Smooth muscle cell (in vitro differentiated cells): Measurements from ENCODE around the gene STUB1. TPM values are rescaled to one million over a fixed set of nuclear protein-coding genes. Genes with fewer than 3 reads are reported as not detected.

Experiments
- DNase-seq: peaks from one replicate; lab custom pipeline; 2025; ENCODE audit not compliant: unreplicated experiment; lab: John Stamatoyannopoulos, UW
- H2AFZ ChIP-seq: fragments of 200-600 bp; sonication (generic); 2 replicates; pipeline ENCODE4 v1.6.0; 2016; ENCODE audit warnings: antibody characterized with exemption, low read depth, mild to moderate bottlenecking
- H3F3A ChIP-seq: fragments of 200-600 bp; sonication (generic); 2 replicates; pipeline ENCODE4 v1.6.0; 2017; ENCODE audit warnings: antibody characterized with exemption, low read depth
- H3K27ac ChIP-seq: fragments of 200-600 bp; sonication (generic); 2 replicates; pipeline ENCODE4 v1.5.1; 2016; ENCODE audit warnings: low read depth, mild to moderate bottlenecking
- H3K27me3 ChIP-seq: fragments of 200-600 bp; sonication (generic); 2 replicates; pipeline ENCODE4 v1.6.1; 2016; ENCODE audit warnings: low read depth, mild to moderate bottlenecking
- H3K36me3 ChIP-seq: fragments of 200-600 bp; sonication (generic); 2 replicates; pipeline ENCODE4 v1.5.1; 2016; ENCODE audit warnings: low read depth
- H3K4me1 ChIP-seq: fragments of 200-600 bp; sonication (generic); 2 replicates; pipeline ENCODE4 v1.5.1; 2016; ENCODE audit warnings: low read depth
- H3K4me2 ChIP-seq: fragments of 200-600 bp; sonication (generic); 2 replicates; pipeline ENCODE4 v1.6.0; 2016; ENCODE audit warnings: mild to moderate bottlenecking
- H3K4me3 ChIP-seq: fragments of 200-600 bp; sonication (generic); 2 replicates; pipeline ENCODE4 v1.5.1; 2016; ENCODE audit warnings: mild to moderate bottlenecking
- H3K79me2 ChIP-seq: fragments of 200-600 bp; sonication (generic); 2 replicates; pipeline ENCODE4 v1.6.0; 2016; ENCODE audit warnings: low read depth, mild to moderate bottlenecking
- H3K9ac ChIP-seq: fragments of 200-600 bp; sonication (generic); 2 replicates; pipeline ENCODE4 v1.6.0; 2016; ENCODE audit warnings: low read depth
- H3K9me3 ChIP-seq: fragments of 200-600 bp; sonication (generic); replicated peaks from 2 replicates; pipeline ENCODE4 v1.5.1; 2016; ENCODE audit warnings: low read depth
- H4K20me1 ChIP-seq: fragments of 200-600 bp; sonication (generic); 2 replicates; pipeline ENCODE4 v1.6.0; 2016; ENCODE audit warnings: low read depth
- CTCF ChIP-seq: fragments of 200-600 bp; sonication (generic); IDR thresholded peaks from 2 replicates; pipeline ENCODE4 v1.5.1; 2017; ENCODE audit warnings: borderline replicate concordance, mild to moderate bottlenecking, antibody characterized with exemption; ENCODE audit not compliant: insufficient read depth, poor library complexity, severe bottlenecking
- WGBS: methylation state at CpG from one replicate; pipeline ENCODE4 v1.1.7; 2016; ENCODE audit warnings: low lambda C conversion rate; 5-methylcytosine and 5-hydroxymethylcytosine counted together
- polyA plus RNA-seq: library from polyadenylated mRNA; unstranded; fragments of >200 nt; fragmentation: Nextera tagmentation; extraction: Ambion mirVana; gene quantifications from 2 replicates; pipeline ENCODE4 v1.2.1, GENCODE V29; 2016
- total RNA-seq: library from RNA; depleted of rRNA; stranded (reverse); fragments of >200 nt; gene quantifications from 2 replicates; pipeline ENCODE4 v1.2.3, GENCODE V29; 2014

STUB1 gene
- total and polyA plus RNA-seq, 2 experiments from 2014 or later, result 99.0 to 196 TPM

GRCh38 chr16:728131-728889 lies 48.1 kb downstream of the STUB1 start:
- H3F3A ChIP-seq, result peaks cover 4% of the 10 kb centered on the region
- no peak overlapping the region for H2AFZ ChIP-seq
- no peaks in the 10 kb centered on the region for H3K9me3 ChIP-seq
- no peaks in the 10 kb centered on the region for H3K27me3 ChIP-seq
- H3K9ac ChIP-seq, result peak overlapping the region; percentile 35
- no peaks in the 10 kb centered on the region for H4K20me1 ChIP-seq
- peak overlapping the region; percentile 99 for H3K4me2 ChIP-seq
- H3K79me2 ChIP-seq, result no peaks in the 10 kb centered on the region
- H3K36me3 ChIP-seq, result no peaks in the 10 kb centered on the region
- peak; percentile 34 for DNase-seq
- peaks cover 10% of the 10 kb centered on the region for H3K4me1 ChIP-seq
- peak overlapping the region; percentile 69 for H3K4me3 ChIP-seq
- no peak for TF ChIP-seq CTCF
- H3K27ac ChIP-seq, result no peak overlapping the region
- 5% methylated on average over 10 of the region's 80 CpGs for WGBS

- TF ChIP-seq CTCF, result no peak
- WGBS, result 65% methylated on average over 49 of the region's 55 CpGs
- no peaks in the 10 kb centered on the region for H3K9me3 ChIP-seq
- H3K79me2 ChIP-seq, result no peaks in the 10 kb centered on the region
- no peaks in the 10 kb centered on the region for H3K27me3 ChIP-seq
- peak overlapping the region; percentile 69 for H3K4me3 ChIP-seq
- H3F3A ChIP-seq, result peaks cover 4% of the 10 kb centered on the region
- no peak for DNase-seq
- H3K4me1 ChIP-seq, result peaks cover 10% of the 10 kb centered on the region
- H4K20me1 ChIP-seq, result no peaks in the 10 kb centered on the region
- no peak overlapping the region for H3K9ac ChIP-seq
- H3K36me3 ChIP-seq, result no peaks in the 10 kb centered on the region
- H3K4me2 ChIP-seq, result peak overlapping the region; percentile 99
- H3K27ac ChIP-seq, result no peak overlapping the region
- H2AFZ ChIP-seq, result no peak overlapping the region
These were observed 48.9 kb downstream of the STUB1 start for GRCh38 chr16:728890-729744.

- Histone ChIP-seq H3K4me1 (peaks cover 10% of the 10 kb centered on the region), H3K36me3 (no peaks in the 10 kb centered on the region), H3K27me3 (no peaks in the 10 kb centered on the region), H4K20me1 (no peaks in the 10 kb centered on the region), H3F3A (peaks cover 4% of the 10 kb centered on the region), H3K4me3 (no peak overlapping the region), H3K79me2 (no peaks in the 10 kb centered on the region), H3K27ac (no peak overlapping the region), H3K9me3 (no peaks in the 10 kb centered on the region), H2AFZ (no peak overlapping the region), H3K4me2 (no peak overlapping the region), H3K9ac (no peak overlapping the region)
- 96% methylated on average over 37 of the region's 37 CpGs for WGBS
- no peak for TF ChIP-seq CTCF
- no peak for DNase-seq
These were observed 49.8 kb downstream of the STUB1 start for GRCh38 chr16:729768-730665.
